SK-N-SH treated with all-trans-retinoic acid at 6 μM for 48 hours (cell line): ENCODE results near the gene ACSL5.
"Not testable (repeated sequence)": the region's sequence is repeated elsewhere in the genome, so short reads cannot be mapped to it uniquely, and the experiment has no call there.

Experiments used
- ATAC-seq: fragments of 200-7000 bp; cut with Tn5 transposase; 3 replicates; pipeline ENCODE4 v1.9.1; 2020; ENCODE audit warnings: mild to moderate bottlenecking, moderate library complexity
- ARNTL ChIP-seq: fragments of 450-650 bp; formaldehyde crosslinking; IDR thresholded peaks from 2 replicates; pipeline ENCODE4 v1.5.0; 2020; ENCODE audit warnings: low read depth, mild to moderate bottlenecking, moderate library complexity, borderline replicate concordance
- BACH2 ChIP-seq: fragments of 250-450 bp; sonication (Bioruptor Pico); IDR thresholded peaks from 2 replicates; pipeline ENCODE4 v1.9.0; 2021; ENCODE audit warnings: mild to moderate bottlenecking, borderline replicate concordance
- CSDC2 ChIP-seq: fragments of 250-450 bp; sonication (Bioruptor Pico); IDR thresholded peaks from 2 replicates; pipeline ENCODE4 v1.5.0; 2020; ENCODE audit warnings: mild to moderate bottlenecking, moderate library complexity
- CSRNP3 ChIP-seq: fragments of 250-450 bp; sonication (Bioruptor Pico); IDR thresholded peaks from 2 replicates; pipeline ENCODE4 v1.5.1; 2021; ENCODE audit warnings: mild to moderate bottlenecking, moderate library complexity
- ESRRG ChIP-seq: fragments of 250-450 bp; sonication (Bioruptor Pico); IDR thresholded peaks from 2 replicates; pipeline ENCODE4 v1.6.1; 2021; ENCODE audit warnings: mild to moderate bottlenecking
- GLIS3 ChIP-seq: fragments of 250-450 bp; sonication (Bioruptor Pico); IDR thresholded peaks from 2 replicates; pipeline ENCODE4 v1.5.0; 2020; ENCODE audit warnings: mild to moderate bottlenecking, moderate library complexity
- ISL1 ChIP-seq: fragments of 250-450 bp; sonication (Bioruptor Pico); IDR thresholded peaks from 2 replicates; pipeline ENCODE4 v2.1.2; 2022; ENCODE audit warnings: mild to moderate bottlenecking, moderate library complexity
- OSR1 ChIP-seq: fragments of 250-450 bp; sonication (Bioruptor Pico); IDR thresholded peaks from 2 replicates; pipeline ENCODE4 v1.8.0; 2022; ENCODE audit warnings: moderate library complexity, mild to moderate bottlenecking, inconsistent platforms
- PPARA ChIP-seq: fragments of 250-450 bp; sonication (Bioruptor Pico); IDR thresholded peaks from 2 replicates; pipeline ENCODE4 v1.5.0; 2020; ENCODE audit warnings: mild to moderate bottlenecking, borderline replicate concordance
- RARB ChIP-seq: fragments of 250-450 bp; sonication (Bioruptor Pico); IDR thresholded peaks from 2 replicates; pipeline ENCODE4 v1.8.0; 2021; ENCODE audit warnings: mild to moderate bottlenecking, moderate library complexity
- SNAI2 ChIP-seq: fragments of 250-450 bp; sonication (Bioruptor Pico); IDR thresholded peaks from 2 replicates; pipeline ENCODE4 v1.5.0; 2020; ENCODE audit warnings: mild to moderate bottlenecking, moderate library complexity
- TOX ChIP-seq: fragments of 250-450 bp; sonication (Bioruptor Pico); IDR thresholded peaks from 2 replicates; pipeline ENCODE4 v1.8.0; 2021; ENCODE audit warnings: mild to moderate bottlenecking, moderate library complexity, borderline replicate concordance
- TSHZ2 ChIP-seq: fragments of 250-450 bp; sonication (Bioruptor Pico); IDR thresholded peaks from 2 replicates; pipeline ENCODE4 v1.5.0; 2020; ENCODE audit warnings: mild to moderate bottlenecking, moderate library complexity
- ZC3H10 ChIP-seq: fragments of 250-450 bp; sonication (Bioruptor Pico); IDR thresholded peaks from 2 replicates; pipeline ENCODE4 v1.5.1; 2021; ENCODE audit warnings: mild to moderate bottlenecking, moderate library complexity
- ZFP3 ChIP-seq: fragments of 250-450 bp; sonication (Bioruptor Pico); IDR thresholded peaks from 2 replicates; pipeline ENCODE4 v1.5.0; 2020; ENCODE audit warnings: mild to moderate bottlenecking, moderate library complexity
- ZFP30 ChIP-seq: fragments of 450-650 bp; formaldehyde crosslinking; IDR thresholded peaks from 2 replicates; pipeline ENCODE4 v1.5.0; 2022; ENCODE audit warnings: mild to moderate bottlenecking, moderate library complexity
- ZNF565 ChIP-seq: fragments of 450-650 bp; formaldehyde crosslinking; conservative IDR thresholded peaks from 2 replicates; pipeline ENCODE4 v1.5.0; 2020; ENCODE audit warnings: low read depth, mild to moderate bottlenecking, moderate library complexity
- ZNF70 ChIP-seq: fragments of 450-650 bp; formaldehyde crosslinking; IDR thresholded peaks from 2 replicates; pipeline ENCODE4 v1.5.0; 2020; ENCODE audit warnings: mild to moderate bottlenecking, moderate library complexity
- ZNF8 ChIP-seq: fragments of 450-650 bp; formaldehyde crosslinking; IDR thresholded peaks from 2 replicates; pipeline ENCODE4 v1.5.0; 2020; ENCODE audit warnings: mild to moderate bottlenecking, moderate library complexity
- TF ChIP-seq, protein P1 (sequence below): fragments of 250-450 bp; sonication (Bioruptor Pico); IDR thresholded peaks from 2 replicates; pipeline ENCODE4 v1.8.0; 2020; ENCODE audit warnings: mild to moderate bottlenecking, moderate library complexity, borderline replicate concordance
- TF ChIP-seq, protein P2 (sequence below): fragments of 250-450 bp; sonication (Bioruptor Pico); IDR thresholded peaks from 2 replicates; pipeline ENCODE4 v1.5.1; 2020; ENCODE audit warnings: low read depth, mild to moderate bottlenecking, moderate library complexity
- TF ChIP-seq, protein P3 (sequence below): fragments of 250-450 bp; sonication (Bioruptor Pico); IDR thresholded peaks from 2 replicates; pipeline ENCODE4 v1.8.0; 2021; ENCODE audit warnings: low read depth, mild to moderate bottlenecking, moderate library complexity, borderline replicate concordance

Gene ACSL5

GRCh38 chr10:112384141-112384540, 10.2 kb downstream of the ACSL5 start (continued):
- TF ChIP-seq, protein P1, sequence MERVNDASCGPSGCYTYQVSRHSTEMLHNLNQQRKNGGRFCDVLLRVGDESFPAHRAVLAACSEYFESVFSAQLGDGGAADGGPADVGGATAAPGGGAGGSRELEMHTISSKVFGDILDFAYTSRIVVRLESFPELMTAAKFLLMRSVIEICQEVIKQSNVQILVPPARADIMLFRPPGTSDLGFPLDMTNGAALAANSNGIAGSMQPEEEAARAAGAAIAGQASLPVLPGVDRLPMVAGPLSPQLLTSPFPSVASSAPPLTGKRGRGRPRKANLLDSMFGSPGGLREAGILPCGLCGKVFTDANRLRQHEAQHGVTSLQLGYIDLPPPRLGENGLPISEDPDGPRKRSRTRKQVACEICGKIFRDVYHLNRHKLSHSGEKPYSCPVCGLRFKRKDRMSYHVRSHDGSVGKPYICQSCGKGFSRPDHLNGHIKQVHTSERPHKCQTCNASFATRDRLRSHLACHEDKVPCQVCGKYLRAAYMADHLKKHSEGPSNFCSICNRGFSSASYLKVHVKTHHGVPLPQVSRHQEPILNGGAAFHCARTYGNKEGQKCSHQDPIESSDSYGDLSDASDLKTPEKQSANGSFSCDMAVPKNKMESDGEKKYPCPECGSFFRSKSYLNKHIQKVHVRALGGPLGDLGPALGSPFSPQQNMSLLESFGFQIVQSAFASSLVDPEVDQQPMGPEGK: no peak

- ATAC-seq: no peak
These were observed 11.3 kb downstream of the ACSL5 start for GRCh38 chr10:112385201-112385600.

GRCh38 chr10:112388056-112388455, 14.1 kb downstream of the ACSL5 start:
- not testable (repeated sequence) for ATAC-seq

More at GRCh38 chr10:112385201-112385600, 11.3 kb downstream of the ACSL5 start:
- TF ChIP-seq OSR1 (CRISPR knock-in tag): no peak
- no peak for TF ChIP-seq TSHZ2
- no peak for TF ChIP-seq RARB (CRISPR knock-in tag)
- TF ChIP-seq ESRRG (CRISPR knock-in tag): no peak
- TF ChIP-seq ISL1 (CRISPR knock-in tag): no peak
- TF ChIP-seq SNAI2 (CRISPR knock-in tag): no peak
- TF ChIP-seq, protein P2, sequence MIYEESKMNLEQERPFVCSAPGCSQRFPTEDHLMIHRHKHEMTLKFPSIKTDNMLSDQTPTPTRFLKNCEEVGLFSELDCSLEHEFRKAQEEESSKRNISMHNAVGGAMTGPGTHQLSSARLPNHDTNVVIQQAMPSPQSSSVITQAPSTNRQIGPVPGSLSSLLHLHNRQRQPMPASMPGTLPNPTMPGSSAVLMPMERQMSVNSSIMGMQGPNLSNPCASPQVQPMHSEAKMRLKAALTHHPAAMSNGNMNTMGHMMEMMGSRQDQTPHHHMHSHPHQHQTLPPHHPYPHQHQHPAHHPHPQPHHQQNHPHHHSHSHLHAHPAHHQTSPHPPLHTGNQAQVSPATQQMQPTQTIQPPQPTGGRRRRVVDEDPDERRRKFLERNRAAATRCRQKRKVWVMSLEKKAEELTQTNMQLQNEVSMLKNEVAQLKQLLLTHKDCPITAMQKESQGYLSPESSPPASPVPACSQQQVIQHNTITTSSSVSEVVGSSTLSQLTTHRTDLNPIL (CRISPR knock-in tag): no peak
- TF ChIP-seq ZFP3: no peak
- TF ChIP-seq TOX (CRISPR knock-in tag): no peak
- TF ChIP-seq ZFP30: no peak
- no peak for TF ChIP-seq ZNF70 (CRISPR knock-in tag)
- no peak for TF ChIP-seq ARNTL
- TF ChIP-seq ZNF565: no peak
- no peak for TF ChIP-seq CSDC2 (CRISPR knock-in tag)
- TF ChIP-seq, protein P3, sequence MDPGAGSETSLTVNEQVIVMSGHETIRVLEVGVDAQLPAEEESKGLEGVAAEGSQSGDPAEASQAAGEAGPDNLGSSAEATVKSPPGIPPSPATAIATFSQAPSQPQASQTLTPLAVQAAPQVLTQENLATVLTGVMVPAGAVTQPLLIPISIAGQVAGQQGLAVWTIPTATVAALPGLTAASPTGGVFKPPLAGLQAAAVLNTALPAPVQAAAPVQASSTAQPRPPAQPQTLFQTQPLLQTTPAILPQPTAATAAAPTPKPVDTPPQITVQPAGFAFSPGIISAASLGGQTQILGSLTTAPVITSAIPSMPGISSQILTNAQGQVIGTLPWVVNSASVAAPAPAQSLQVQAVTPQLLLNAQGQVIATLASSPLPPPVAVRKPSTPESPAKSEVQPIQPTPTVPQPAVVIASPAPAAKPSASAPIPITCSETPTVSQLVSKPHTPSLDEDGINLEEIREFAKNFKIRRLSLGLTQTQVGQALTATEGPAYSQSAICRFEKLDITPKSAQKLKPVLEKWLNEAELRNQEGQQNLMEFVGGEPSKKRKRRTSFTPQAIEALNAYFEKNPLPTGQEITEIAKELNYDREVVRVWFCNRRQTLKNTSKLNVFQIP (CRISPR knock-in tag): no peak
- no peak for TF ChIP-seq ZNF8 (CRISPR knock-in tag)

DNA sequence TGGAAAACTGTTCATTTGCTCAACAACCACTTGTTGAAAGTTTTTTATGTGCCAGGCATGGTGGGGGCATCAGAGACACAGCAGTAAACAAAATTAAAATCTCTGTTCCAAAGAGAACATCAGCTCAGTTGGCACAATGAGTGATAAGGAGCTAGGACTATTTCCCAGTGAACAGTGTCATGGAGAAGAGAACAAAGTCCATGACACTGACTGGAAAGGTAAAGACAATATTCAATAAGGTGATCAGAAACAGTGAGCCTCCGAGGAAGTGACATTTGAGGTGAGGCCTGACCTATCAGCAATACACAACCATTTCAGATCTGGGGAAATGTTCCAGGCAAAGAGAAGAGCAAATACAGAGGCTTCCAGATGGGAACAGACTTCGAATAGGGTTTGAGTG, 14.6 kb downstream of the ACSL5 start:
- no peak for ATAC-seq
- no peak for TF ChIP-seq PPARA
- TF ChIP-seq ZNF8 (CRISPR knock-in tag): no peak
- TF ChIP-seq BACH2 (CRISPR knock-in tag): no peak
- TF ChIP-seq TOX (CRISPR knock-in tag): no peak
- no peak for TF ChIP-seq ZNF565
- TF ChIP-seq GLIS3 (CRISPR knock-in tag): no peak
- no peak for TF ChIP-seq CSRNP3 (CRISPR knock-in tag)
- TF ChIP-seq ZFP30: no peak
- no peak for TF ChIP-seq ARNTL
- no peak for TF ChIP-seq ESRRG (CRISPR knock-in tag)
- TF ChIP-seq SNAI2 (CRISPR knock-in tag): no peak
- no peak for TF ChIP-seq ZC3H10 (CRISPR knock-in tag)
- no peak for TF ChIP-seq OSR1 (CRISPR knock-in tag)
- TF ChIP-seq, protein P2 (CRISPR knock-in tag): no peak
- TF ChIP-seq ZNF70 (CRISPR knock-in tag): no peak
